Measurements from ENCODE around the gene MCM3AP.
"Not testable (repeated sequence)": the region's sequence is repeated elsewhere in the genome, so short reads cannot be mapped to it uniquely, and the experiment has no call there.

MCM3AP gene

DNA sequence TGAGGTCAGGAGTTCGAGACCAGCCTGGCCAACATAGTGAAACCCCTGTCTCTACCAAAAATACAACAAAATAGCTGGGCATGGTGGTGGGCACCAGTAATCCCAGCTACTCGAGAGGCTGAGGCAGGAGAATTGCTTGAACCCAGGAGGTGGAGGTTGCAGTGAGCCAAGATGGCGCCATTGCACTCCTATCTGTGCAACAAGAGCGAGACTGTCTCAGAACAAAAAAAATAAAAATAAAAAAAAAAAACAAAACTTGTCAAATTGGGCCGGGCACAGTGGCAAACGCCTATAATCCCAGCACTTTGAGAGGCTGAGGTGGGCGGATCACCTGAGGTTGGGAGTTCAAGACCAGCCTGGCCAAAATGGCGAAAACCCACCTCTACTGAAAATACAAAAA is 24.8 kb upstream of the MCM3AP start:
- DNase-seq = not testable (repeated sequence)

DNA sequence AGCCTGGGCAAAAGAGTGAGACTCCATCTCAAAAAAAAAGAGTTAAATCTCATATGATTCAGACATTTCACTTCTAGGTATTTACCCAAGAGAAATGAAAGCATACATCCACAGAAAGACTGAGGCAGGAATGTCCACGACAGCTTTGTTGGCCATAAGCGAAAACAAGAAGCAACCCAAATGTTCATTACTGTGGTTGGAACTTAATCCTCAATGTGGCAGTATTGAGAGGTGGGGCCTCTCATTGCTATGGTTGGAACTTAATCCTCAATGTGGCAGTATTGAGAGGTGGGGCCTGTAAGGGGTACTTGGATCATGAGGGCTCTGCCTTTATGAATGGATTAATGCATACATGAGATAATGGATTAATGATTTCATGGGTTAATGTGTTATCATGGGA is 23.0 kb upstream of the MCM3AP start:
- no peak for DNase-seq

DNA sequence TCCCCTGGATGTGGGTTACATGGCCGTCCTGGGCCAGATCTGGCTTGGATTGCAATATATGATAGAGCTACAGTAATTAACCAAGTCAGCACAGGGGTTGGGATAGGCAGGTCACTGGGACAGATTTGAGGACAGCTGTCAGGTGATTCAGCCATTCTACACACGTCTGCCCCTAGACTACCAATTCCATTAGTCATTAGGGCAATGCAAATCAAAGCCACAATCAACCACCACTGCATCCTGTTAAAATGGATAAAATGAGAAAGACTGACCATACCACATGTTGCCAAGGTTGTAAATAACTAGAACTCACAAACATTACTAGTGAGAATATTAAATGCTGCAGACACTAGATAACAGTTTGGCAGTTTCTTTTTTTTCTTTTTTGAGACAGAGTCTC is 22.2 kb upstream of the MCM3AP start:
- no peak for DNase-seq

DNA sequence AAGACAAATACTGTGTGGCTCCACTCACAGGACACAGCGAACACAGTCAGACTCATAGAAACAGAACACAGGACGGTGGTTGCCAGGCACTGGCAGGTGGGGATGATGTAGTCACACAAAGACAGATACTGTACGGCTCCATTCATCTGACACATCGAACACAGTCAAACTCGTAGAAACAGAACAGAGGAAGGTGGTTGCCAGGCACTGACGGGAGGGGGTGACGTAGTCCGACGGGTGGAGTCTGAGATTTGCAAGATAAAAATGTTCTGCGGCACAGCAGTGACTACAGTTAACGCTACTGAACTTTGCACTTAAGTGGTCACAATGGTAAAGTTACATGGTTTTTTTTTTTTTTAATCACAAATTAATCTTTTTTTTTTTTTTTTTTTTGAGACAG is 19.5 kb upstream of the MCM3AP start:
- DNase-seq = no peak

DNA sequence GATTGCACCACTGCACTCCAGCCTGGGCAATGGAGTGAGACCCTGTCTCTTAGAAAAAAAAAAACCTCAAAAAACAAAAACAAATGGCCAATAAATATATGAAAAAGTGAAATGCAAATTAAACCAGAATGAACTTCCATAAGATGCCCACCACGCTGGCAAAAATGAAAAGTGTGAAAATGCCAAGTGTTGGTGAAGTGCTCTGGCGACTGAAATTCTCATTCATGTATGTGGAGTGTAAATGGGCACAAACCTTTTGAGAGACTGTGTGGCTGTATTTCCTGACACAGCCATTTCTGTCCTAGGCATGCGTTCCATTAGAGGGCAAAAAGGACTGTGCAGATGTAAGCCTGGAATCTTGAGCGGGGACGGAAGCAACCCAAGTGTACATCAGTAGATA is 19.0 kb upstream of the MCM3AP start:
- no peak for DNase-seq

DNA sequence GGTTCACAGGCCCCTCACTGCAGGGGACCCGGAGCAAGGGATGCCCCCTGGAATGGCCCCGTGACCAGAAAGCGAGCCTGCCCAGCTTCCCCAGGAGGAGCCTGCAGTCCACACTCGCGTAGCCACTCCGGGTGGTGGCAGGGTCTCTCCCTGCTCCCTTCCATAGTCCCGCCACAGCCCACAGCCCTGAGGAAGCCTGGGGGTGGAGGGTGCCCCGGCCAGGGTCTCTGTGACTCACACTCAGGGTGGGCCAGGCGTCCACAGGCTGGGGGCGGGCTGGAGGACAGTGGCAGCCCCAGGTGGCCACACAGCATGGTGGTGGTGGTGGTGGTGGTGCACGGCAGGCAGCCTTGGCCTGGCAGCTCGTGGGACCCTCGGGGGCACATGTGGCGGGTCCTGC is 16.3 kb upstream of the MCM3AP start:
- DNase-seq = no peak

DNA sequence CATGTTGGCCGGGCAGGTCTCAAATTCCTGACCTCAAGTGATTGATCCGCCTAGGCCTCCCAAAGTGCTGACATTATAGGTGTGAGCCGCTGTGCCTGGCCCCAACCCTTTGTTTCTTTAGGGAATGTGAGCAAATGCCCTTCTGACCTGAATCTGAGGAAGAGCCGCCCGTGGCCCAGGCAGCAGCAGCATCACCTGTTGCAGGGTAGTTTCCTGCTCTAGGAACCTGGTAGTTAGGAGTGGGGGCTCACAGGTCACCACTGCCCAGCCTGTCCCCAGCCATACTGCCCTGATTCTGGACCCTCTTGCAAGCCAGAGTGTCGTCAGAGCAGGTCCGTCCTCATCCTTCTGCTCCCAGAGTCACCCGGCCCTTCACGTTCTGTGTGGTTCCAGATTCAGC is 13.8 kb upstream of the MCM3AP start:
- no peak for DNase-seq

DNA sequence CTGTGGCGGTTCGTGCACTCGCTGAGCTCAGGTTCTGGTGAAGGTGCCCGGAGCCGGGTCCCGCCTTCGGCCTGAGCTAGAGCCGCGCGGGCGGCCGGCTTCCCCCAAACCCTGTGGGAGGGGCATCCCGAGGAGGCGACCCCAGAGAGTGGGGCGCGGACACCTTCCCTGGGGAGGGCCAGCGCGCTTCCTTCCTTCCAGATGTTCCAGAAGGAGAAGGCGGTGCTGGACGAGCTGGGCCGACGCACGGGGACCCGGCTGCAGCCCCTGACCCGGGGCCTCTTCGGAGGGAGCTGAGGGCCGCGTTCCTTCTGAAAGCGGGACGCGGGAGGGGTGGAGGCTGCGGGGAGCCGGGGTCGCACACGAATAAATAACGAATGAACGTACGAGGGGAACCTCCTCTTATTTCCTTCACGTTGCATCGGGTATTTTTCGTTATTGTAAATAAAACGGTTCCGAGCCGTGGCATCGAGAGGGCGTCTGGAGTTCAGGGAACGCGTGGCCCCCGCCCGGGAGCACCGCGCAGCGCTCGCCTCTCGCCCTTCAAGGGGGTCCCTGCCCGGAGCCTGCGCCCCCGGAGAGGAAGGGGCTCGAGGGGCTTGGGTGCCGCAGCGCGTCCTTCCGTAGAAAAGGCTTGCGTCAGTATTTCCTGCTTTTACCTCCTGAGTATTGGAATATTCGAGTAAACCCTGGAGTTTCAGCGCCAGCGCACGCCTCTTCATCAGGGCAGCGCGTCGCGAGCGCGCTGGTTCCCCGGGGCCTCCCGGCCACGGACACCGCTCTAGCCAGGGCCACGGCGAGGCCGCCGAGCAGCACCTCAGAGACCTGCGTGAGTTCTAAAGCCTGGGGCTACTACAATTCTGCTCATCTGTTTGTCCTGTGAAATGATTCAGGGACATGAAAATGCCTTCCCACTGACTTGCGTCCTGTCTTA is 12.2 kb upstream of the MCM3AP start:
- peak in 1 of 3 donors; percentile 50 for DNase-seq

DNA sequence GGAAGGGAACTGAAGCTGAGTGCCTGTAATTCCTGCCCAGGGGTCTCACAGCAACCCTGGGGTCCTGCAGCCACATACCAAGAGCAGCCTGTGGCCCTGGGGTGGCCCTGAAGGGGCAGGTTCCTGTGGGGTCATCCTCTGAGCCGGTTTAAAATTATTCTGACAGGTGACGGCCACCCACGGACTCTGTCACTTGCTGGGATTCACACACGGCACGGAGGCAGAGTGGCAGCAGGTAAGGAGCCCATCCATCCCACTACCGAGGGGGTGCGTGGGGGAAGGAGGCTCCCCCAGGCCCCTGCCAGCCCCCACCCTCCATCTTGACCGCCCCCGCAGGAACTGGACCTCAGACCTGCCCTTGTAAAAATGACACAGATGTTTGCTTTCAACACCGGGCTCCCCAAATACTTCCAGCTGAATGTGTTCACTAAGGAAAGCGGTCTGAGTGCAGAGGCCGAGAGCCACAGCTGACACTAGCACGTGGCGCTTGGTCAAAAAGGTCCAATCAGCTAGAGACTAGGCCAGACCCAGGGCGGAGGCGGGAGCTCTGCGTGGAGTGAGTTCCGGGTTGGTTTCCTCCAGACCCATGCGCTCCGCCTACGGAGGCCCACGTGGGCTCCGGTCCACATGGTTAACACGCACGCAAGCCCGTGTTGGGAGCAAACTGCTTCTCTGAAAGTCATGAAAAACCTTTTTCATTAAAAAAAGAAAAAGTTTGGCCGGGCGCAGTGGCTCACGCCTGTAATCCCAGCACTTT is 10.8 kb upstream of the MCM3AP start:
- peak; percentile 88 to 94 (median 89) for DNase-seq

DNA sequence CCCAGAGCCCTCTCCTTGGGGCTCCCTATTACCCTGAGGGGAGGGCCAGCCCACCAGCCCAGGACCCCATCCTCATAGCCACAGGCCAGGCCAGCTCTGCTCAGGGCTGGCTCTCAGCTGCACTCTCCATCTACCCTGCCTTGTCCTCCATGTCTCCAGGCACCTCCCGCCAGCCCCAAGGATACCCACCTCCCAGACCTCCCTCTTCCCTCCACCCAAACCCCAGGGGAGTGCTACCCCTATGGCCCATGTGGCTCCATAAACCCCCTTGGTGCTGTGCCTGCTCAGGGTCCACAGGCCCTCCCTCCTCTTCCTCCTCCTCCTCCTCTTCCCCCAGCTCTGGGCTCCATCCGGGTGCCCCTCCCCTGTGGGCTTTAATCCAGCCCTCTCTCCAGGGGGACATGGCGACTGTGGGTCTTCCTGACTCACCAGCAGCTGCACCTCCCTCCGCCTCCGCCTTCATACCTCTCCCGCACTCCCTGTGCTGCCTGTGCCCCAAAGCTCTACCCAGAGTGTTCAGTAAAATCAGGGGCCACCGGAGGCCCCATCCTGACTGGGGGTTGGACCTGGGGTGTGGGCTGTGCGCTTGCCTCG is 9.9 kb upstream of the MCM3AP start:
- no peak for DNase-seq

DNA sequence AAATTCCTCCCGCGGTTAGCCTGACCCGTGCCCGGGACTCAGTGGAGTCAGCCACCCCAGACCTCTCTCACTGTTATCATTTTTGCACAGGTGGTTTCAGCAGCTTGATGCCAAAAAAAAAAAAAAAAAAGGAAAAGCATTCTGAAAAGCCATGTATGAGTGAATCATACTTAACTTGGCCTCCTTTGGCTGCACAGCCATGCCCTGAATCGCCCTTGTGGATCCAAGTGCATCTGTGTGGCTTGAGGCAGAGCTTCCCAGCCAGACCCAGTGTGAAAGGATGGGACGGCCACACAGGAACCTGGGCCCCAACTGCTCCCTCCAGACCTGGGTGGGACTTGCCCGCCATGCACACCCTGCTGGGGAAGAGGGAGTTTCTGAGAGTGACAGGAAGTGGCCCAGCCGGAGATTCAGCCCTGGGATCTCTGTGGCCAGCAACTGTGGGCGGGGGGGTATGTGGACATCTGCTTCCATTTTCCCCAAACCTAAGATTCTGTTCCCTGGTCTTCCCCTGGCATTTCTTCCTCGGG is 9.3 kb upstream of the MCM3AP start:
- peak; percentile 78 to 86 (median 80) for DNase-seq

DNA sequence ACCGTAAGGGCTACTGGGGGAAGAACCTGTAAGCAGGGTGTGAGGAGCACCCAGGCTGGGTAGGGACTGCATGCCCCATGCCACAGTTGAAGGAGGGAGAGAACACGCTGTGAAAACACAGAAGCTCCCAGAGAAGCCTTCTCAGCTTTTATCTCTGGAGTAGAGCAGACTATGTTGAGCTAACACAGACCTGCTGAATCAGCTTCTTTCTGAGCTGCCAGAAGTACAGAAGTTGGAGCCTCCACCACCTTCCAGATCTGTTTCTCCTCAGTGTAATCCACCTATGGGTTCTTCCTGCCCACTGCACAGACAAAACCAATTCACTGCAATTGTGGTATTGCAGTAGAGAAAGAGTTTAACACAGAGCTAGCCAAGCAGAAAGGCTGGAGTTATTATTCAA is 6.2 kb upstream of the MCM3AP start:
- no peak for DNase-seq

DNA sequence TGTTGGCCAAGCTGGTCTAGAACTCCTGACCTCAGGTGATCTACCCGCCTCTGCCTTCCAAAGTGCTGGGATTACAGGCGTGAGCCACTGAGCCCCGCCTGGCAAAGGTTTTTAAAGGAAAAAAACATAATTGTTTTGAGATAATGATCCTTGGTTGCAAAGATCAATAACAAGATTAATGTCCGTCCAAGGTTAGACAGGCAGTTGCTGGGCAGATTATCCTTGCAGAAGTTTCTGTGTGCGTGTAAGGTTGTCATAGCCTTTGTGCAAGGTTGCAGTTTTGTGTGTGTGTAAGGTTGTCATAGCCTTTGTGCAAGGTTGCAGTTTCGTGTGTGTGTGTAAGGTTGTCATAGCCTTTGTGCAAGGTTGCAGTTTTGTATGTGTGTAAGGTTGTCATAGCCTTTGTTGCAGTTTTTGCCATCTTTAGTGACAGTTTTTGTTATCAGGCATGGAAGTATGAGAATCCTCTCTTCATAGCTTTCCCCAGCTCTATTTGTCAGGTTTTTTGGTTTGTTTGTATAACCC is 4.3 kb upstream of the MCM3AP start:
- DNase-seq = no peak

DNA sequence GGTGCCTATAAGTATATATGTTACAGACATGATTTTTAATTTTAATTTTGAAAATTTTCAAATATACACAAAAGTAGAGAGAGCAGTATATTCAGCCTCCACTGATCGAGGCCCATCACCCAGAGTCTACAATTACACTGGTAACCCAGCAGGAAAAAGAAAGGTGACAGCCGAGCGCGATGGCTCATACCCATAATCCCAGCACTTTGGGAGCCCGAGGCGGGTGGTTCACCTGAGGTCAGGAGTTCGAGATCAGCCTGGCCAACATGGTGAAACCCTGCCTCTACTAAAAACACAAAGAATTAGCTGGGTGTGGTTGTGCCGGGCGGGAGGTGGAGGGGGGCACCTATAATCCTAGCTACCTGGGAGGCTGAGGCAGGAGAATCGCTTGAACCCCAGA is 2.1 kb upstream of the MCM3AP start:
- no peak for DNase-seq

DNA sequence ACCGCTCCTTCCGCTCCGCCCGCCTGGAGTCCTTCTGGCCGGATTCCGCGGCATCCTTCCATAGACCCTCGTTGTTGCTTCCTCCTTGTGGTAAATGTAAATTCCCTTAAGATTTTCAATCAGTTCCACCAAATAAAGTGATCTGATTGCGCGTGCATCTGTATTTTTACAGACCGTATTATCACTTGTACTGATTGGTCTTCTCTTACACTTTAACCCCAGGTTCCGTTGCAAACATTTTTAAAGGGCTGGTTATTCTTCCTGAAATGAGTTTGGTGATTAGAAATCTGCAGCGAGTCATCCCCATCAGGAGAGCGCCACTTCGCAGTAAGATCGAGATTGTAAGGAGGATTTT is 1.2 kb upstream of the MCM3AP start:
- DNase-seq = peak; percentile 83 to 87 (median 85)

DNA sequence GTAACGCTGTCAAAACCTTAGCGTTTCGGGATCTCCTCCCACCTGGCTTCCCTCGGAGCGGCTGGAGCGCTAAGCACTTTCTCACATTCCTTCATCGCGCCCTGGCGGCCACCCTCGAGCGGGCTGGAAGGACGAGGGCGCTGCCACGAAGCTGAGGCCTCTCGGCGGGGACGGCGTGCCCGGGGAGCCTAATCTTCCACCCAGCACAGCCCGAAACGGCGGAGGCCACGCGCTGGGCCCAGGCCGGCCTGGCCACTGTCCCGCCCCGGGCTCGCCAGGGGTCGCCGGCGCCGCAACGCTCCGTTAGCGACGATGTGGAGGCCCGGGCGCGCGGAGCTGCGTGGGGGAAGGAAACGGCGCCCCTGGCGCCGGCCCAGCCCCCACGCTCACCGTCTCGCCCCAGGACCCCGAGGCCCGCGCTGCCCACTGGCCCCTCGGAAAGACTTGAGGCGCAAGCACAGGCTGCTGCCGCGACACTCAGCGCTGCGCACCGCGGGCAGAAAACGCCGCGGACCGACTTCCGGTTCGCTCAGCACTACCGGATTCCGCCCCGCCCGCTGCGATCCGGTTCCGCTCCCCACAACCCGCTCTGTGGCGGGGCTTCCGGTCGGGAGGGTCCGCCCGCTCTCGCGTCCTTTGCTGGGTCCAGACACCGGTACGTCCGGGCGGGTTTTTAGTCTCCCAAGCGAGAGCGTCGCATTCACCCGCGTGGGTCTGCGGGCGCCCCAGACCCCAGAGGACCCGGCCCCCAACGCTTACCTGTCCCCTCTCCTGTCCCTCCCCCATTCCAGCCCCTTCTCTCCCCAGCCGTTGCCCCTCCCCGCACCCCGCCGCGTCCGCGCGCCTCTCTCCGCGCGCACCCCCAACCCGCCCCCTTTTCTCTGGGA is 593 bp upstream of the MCM3AP start, which contains the start of gene YBEY:
YBEY (plus strand) TSS at position 582 of the 887 bp plus-strand sequence. CDS start 572 bp downstream, outside the sequence.
- DNase-seq = peak; percentile 92 to 95 (median 95)

DNA sequence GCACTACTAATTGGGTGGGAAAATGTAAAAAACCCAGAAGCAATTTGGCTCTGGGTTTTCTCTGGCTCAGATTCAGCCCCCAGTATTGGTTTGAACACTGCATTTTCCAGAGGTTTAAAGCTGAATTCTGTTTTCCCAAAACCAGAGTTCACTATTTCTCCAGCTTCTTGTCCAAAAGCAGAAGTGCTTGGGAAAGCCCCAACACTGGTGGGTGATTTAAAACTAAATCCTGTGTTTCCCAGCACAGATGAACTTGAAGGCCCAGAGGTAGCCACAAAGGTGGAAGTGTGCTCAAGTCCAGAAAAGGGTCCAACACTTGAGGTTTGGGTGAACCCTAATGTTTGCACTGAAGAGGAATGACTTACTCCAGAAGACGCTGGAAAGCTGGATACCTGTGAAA is 678 bp downstream of the MCM3AP start:
- DNase-seq = peak; percentile 67 to 79 (median 72)

DNA sequence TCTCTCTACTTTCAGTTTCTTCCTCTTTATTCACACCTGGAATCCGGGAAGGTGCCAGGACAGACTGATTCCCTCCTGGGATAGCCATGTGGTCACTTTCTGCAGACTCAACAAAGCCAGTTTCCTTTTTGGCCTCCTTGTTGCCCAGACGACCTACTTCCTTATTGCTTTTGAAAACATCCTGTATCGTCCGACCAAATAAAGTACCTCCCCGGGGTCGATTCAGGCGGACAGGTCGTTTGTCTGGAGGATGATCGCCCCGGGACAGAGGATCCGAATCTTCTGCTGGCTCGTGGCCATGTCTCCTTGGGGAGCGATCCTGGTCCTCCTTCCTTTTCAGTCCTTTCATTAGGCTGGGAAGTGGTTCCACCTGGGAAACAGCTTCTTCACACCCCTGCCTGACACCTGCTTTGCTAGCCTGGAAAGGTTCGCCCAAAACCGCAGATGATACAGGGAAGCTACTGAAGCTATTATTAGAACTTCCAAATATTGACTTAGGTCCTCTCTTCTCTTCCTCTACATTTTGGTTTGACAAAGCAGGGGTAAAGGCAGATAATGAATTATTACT is 1.2 kb downstream of the MCM3AP start:
- DNase-seq = peak; percentile 23 to 45 (median 30)

DNA sequence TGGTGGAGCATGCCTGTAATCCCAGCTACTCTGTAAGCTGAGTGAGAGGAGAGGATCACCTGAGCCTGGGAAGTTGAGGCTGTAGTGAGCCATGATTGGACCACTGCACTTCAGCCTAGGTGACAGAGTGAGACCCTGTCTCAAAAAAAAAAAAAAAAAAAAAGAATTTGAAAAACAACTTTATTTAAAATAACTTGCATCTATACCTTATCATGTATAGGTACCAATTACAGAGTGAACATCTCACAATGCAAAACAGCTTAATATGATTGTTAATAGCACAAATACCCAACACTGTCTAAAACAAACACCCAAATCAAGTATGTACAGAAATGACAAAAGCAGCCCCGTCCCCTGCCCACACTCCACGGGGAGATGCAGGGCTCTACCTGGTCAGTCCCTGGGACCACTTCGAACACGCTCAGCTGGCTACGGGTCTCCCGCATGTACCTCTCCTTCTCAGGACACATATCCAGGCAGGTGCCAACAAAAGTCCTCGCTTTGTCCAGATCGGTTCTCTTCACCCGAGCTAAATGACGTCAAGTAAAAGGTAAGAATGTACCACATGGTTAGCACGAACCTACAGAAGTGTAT is 10.5 kb downstream of the MCM3AP start:
- no peak for DNase-seq

DNA sequence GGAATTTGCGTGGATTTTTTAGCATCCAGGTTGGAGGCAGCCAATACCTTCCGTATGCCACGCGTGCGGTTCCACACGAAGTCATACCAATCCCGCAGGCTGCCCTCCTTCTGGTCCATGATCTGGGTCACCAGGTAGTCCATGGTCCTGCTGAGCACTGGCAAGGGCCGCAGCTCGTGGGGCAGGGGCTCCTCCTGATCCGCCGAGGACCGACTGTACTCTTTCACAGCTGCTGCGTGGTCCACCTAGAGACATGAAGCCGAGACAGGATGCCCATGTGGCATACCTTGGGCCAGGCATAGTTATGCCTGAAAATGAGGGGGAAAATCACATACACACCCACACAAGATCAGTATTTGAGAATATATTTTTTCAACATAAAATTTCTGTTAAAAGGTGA is 12.1 kb downstream of the MCM3AP start:
- no peak for DNase-seq

DNA sequence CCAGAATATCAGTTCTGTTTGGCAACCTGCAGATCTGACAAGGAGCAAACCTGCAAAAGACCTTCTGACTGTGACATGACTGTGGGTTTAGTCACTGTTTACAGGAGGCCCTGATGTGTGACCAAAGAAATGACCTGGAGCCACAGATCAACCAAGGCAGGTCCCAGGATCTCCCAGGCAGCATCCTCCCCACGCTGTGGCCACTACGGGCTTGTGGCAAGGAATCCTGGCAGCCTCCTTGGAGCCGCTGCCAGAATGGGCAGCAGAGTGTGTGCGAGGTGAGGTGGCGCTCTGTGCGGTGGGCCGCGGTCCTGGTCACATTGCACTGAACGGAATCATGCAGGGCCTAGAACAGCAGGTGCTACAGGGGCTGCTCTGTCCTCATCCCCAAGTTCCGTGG is 15.9 kb downstream of the MCM3AP start:
- no peak for DNase-seq
